Colonic mucosa (tissue), 4 donors: ENCODE results near the gene PIK3R6. TPM values are rescaled to one million over a fixed set of nuclear protein-coding genes. Genes with fewer than 3 reads are reported as not detected.

ENCODE experiments used
- DNase-seq: peaks from one replicate; pipeline ENCODE4 v3.0.0-alpha.2; 2020
- H3K27ac ChIP-seq: fragments of 200-600 bp; one replicate; pipeline ENCODE4 v1.8.0; 2021
- H3K27me3 ChIP-seq: fragments of 200-600 bp; one replicate; pipeline ENCODE4 v1.8.0; 2021
- H3K36me3 ChIP-seq: fragments of 200-600 bp; one replicate; pipeline ENCODE4 v1.8.0; 2021
- H3K4me1 ChIP-seq: fragments of 200-600 bp; one replicate; pipeline ENCODE4 v1.8.0; 2021; ENCODE audit warnings: mild to moderate bottlenecking
- H3K4me3 ChIP-seq: fragments of 200-600 bp; one replicate; pipeline ENCODE4 v1.8.0; 2021
- H3K9ac ChIP-seq, 2 donors: one replicate each; pipeline ENCODE4 v1.7.0; 2013; ENCODE audit warnings: control low read depth in 2 of 2, low read depth in 2 of 2, low read length in 2 of 2
- H3K9me3 ChIP-seq: fragments of 200-600 bp; one replicate; pipeline ENCODE4 v1.8.0; 2021
- CTCF ChIP-seq: fragments of 200-600 bp; IDR thresholded peaks from one replicate; pipeline ENCODE4 v1.8.0; 2022; ENCODE audit warnings: antibody characterized with exemption, mild to moderate bottlenecking
- intact Hi-C: fragments of 100-400 bp; cut with DNase I; formaldehyde crosslinking; loops from one replicate; pipeline ENCODE4 v1.14.1; 2022
- total RNA-seq, 2 donors: library from RNA; stranded (reverse); fragmentation: NEBNext Ultra II Directional in 1 of 2; extraction: Animal tissue kit (Norgen Biotek cat#: 25700) in 1 of 2; gene quantifications; one replicate each; pipeline ENCODE4 v1.2.1, GENCODE V29; 2021
- donor health status: healthy.
- donor health status: DM: no; HTN: no; CAD: no.
- donor health status: DM: no; HTN: no; CAD: no.

PIK3R6 gene
- under 1 TPM; 0.61 to 0.96 TPM for total RNA-seq

GRCh38 chr17:8867361-8867981 lies at the start of gene PIK3R6:
Gene PIK3R6 (minus strand): TSS chr17:8867674. CDS start chr17:8849794, 17,880 bp downstream.
- H3K27ac ChIP-seq, result no peak within 1 kb of the TSS
- H3K9me3 ChIP-seq, result no peaks in the 10 kb centered on the region
- H3K36me3 ChIP-seq, result no peaks in the 10 kb centered on the region
- no peak for TF ChIP-seq CTCF
- H3K4me3 ChIP-seq, result no peak within 1 kb of the TSS
- peak within 1 kb of the TSS in 1 of 2 donors; percentile 33 for H3K9ac ChIP-seq
- H3K4me1 ChIP-seq, result no peaks in the 10 kb centered on the region
- no peak for DNase-seq
- H3K27me3 ChIP-seq, result no peaks in the 10 kb centered on the region
- intact Hi-C loops, result no loop called here

- no peak for DNase-seq
- no peak overlapping the region for H3K27ac ChIP-seq
- intact Hi-C loops, result no loop called here
- no peaks in the 10 kb centered on the region for H3K9me3 ChIP-seq
- no peaks in the 10 kb centered on the region for H3K36me3 ChIP-seq
- no peaks in the 10 kb centered on the region for H3K27me3 ChIP-seq
- H3K9ac ChIP-seq, result no peak overlapping the region
- no peaks in the 10 kb centered on the region for H3K4me1 ChIP-seq
- no peak for TF ChIP-seq CTCF
- no peak overlapping the region for H3K4me3 ChIP-seq
Observed at GRCh38 chr17:8916466-8916865, 49.0 kb upstream of the PIK3R6 start.

- Histone ChIP-seq H3K27ac (no peak overlapping the region), H3K4me3 (no peak overlapping the region), H3K9me3 (no peaks in the 10 kb centered on the region), H3K36me3 (no peaks in the 10 kb centered on the region), H3K27me3 (no peaks in the 10 kb centered on the region), H3K4me1 (no peaks in the 10 kb centered on the region), H3K9ac (no peak overlapping the region)
- DNase-seq, result no peak
- intact Hi-C loops, result no loop called here
- TF ChIP-seq CTCF, result no peak
Observed at GRCh38 chr17:8914554-8914953, 47.1 kb upstream of the PIK3R6 start.

GRCh38 chr17:8913879-8914278 lies 46.4 kb upstream of the PIK3R6 start:
- H3K27me3 ChIP-seq, result no peaks in the 10 kb centered on the region
- intact Hi-C loops, result no loop called here
- TF ChIP-seq CTCF, result no peak

GRCh38 chr17:8913091-8913490 lies 45.6 kb upstream of the PIK3R6 start:
- H3K36me3 ChIP-seq, result no peaks in the 10 kb centered on the region
- H3K9me3 ChIP-seq, result no peaks in the 10 kb centered on the region
- no peak for DNase-seq
- H3K27ac ChIP-seq, result no peak overlapping the region
- no peak overlapping the region for H3K9ac ChIP-seq
- intact Hi-C loops, result no loop called here
- no peak overlapping the region for H3K4me3 ChIP-seq
- H3K27me3 ChIP-seq, result no peaks in the 10 kb centered on the region
- no peaks in the 10 kb centered on the region for H3K4me1 ChIP-seq
- no peak for TF ChIP-seq CTCF

More at GRCh38 chr17:8913879-8914278, 46.4 kb upstream of the PIK3R6 start:
- Histone ChIP-seq H3K27ac (no peak overlapping the region), H3K36me3 (no peaks in the 10 kb centered on the region), H3K4me3 (no peak overlapping the region), H3K9me3 (no peaks in the 10 kb centered on the region), H3K4me1 (no peaks in the 10 kb centered on the region), H3K9ac (no peak overlapping the region)
- DNase-seq, result no peak
